Central memory CD8-positive, alpha-beta T cell (primary cell): ENCODE measurements around the gene BSN.

Experiments used
- ATAC-seq: fragments of 150-1000 bp; cut with Tn5 transposase; replicated peaks from 2 replicates; pipeline ENCODE4 v1.10.0; 2022; ENCODE audit warnings: mild to moderate bottlenecking, moderate FRiP score, moderate number of reproducible peaks; ENCODE audit not compliant: poor library complexity, severe bottlenecking; ENCODE audit errors: extremely low read depth
- DNase-seq, 2 donors: peaks; one replicate each; pipeline ENCODE4 v3.0.0; 2021; ENCODE audit warnings: low spot score in 2 of 2
- H3K27ac Mint-ChIP-seq: one replicate; pipeline ENCODE4 v1.8.0; 2022; ENCODE audit warnings: low read depth, mild to moderate bottlenecking, moderate library complexity, mixed read lengths
- H3K27me3 Mint-ChIP-seq: one replicate; pipeline ENCODE4 v1.8.0; 2022; ENCODE audit warnings: mixed read lengths
- H3K36me3 Mint-ChIP-seq: one replicate; pipeline ENCODE4 v1.8.0; 2022; ENCODE audit warnings: mild to moderate bottlenecking, moderate library complexity, mixed read lengths; ENCODE audit not compliant: insufficient read depth
- H3K4me1 Mint-ChIP-seq: one replicate; pipeline ENCODE4 v1.8.0; 2022; ENCODE audit warnings: mixed read lengths
- H3K4me3 Mint-ChIP-seq: one replicate; pipeline ENCODE4 v1.8.0; 2022; ENCODE audit warnings: mild to moderate bottlenecking, moderate library complexity, mixed read lengths
- H3K9me3 Mint-ChIP-seq: one replicate; pipeline ENCODE4 v1.8.0; 2022; ENCODE audit warnings: mixed read lengths

The BSN gene

DNA sequence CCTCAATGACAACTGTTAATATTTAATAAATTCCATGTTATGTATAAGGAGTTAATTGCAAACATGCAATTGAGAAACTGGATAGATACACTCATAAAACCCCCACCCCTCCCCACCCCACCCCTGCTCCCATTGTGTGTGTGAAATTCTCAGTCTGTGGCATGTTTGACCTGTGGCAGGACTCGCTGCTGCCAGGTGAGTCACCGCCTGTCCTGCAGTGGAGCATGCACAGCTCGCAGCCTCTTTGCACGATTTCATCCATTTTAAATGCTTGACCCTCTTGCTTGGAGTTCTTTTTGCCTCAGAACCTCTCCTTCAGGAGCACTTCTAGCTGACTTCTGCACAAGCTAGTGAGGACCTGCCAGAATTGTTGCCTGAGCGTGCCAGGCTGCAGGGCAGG, 114.6 kb downstream of the BSN start:
- Mint-ChIP-seq H3K36me3 (peaks cover 5% of the 10 kb centered on the region), H3K27ac (no peak overlapping the region), H3K27me3 (no peaks in the 10 kb centered on the region), H3K9me3 (no peaks in the 10 kb centered on the region), H3K4me3 (no peak overlapping the region), H3K4me1 (peaks cover 15% of the 10 kb centered on the region)
- DNase-seq (no peak), ATAC-seq (no peak)

DNA sequence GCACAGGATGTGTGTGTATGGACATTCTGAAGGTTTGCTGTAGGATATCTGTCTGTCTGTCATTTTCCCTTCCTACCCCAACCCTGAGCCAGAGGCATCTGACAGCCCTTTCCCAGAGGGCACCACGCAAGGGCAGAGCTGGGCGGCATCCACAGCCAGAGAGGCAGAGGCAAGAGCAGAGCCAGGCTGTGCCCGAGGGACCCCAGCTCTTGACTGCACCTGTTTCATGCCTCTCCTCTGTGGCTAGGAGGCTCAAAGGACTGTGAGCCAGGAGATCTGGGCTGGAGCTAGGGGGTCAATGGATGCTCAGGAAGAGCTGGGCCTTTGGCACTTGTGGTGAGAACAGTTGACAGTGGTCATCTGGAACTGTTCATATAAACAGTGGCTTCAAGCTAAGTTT, 115.1 kb downstream of the BSN start:
- Mint-ChIP-seq H3K27ac (no peak overlapping the region), H3K4me3 (no peak overlapping the region), H3K9me3 (no peaks in the 10 kb centered on the region), H3K36me3 (peaks cover 6% of the 10 kb centered on the region), H3K4me1 (peaks cover 19% of the 10 kb centered on the region), H3K27me3 (no peaks in the 10 kb centered on the region)
- ATAC-seq (no peak), DNase-seq (no peak)

DNA sequence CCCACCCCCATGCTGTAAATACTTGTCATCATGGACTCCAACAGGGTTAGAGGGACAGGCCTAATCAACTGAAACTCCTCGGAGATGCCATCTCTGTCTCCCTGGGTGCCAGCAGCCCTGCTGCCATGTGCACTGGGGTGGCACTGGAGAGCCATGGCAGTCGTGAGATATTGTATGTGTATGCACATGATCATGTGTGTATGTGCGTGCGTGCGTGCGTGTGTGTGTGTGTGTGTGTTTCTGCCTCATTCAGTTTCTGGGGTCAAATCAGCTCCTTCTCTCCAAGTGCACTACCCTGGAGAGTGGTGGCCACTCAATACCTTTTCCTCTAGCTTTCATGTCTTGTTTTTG, 116.6 kb downstream of the BSN start:
- peaks cover 5% of the 10 kb centered on the region for H3K36me3 Mint-ChIP-seq
- H3K9me3 Mint-ChIP-seq, result no peaks in the 10 kb centered on the region
- no peak for DNase-seq
- ATAC-seq, result no peak
- no peak overlapping the region for H3K27ac Mint-ChIP-seq
- no peaks in the 10 kb centered on the region for H3K27me3 Mint-ChIP-seq
- H3K4me1 Mint-ChIP-seq, result peaks cover 34% of the 10 kb centered on the region
- no peak overlapping the region for H3K4me3 Mint-ChIP-seq

DNA sequence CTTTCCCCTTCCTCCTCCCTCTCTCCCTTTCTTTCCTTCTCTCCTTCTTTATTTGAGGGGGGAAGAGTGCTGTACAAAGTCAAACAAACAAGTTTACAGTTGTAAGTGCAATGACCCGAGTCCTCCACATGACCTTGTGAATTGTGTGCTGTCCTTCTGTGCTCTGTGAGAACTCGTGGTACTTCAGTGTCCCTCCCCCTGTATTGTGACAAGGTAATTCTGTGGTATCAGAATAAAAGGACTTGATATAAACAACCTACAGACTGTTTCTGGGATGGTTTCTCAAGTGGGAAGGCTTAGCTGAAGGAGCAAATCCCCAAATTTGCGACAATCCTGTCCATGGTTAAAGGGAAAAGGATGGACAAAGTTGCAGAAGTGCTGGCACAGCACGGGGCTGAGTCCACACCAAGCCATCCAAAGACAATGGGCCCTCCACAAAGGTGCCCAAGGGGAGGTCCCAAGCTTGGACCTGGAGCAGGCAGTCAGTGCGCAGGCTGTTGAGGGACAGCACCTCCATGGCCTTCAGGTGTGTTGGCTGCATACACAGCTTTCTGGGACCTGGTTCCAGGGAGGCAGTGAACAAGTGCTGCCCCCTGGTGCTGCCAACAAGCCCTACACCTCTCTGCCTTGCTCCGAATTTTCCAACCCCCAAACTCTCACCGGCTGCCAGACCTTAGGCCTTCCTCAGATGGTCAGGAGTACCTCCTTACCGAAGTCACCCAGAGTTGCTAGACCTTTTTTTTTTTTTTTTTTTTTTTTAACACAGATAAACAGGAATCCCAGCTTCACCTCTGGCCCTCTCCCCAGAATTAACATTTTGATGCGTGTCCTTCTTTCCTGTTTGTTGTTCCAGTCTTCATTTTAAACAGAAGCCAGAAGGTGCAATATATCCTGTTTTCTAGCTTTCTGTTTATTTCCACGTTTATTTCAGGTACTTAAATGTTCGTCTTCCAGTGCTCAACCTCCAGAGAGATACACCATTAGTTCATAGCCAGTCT, 117.3 kb downstream of the BSN start:
- Mint-ChIP-seq H3K4me1 (peaks cover 40% of the 10 kb centered on the region), H3K36me3 (peaks cover 7% of the 10 kb centered on the region), H3K4me3 (peak overlapping the region; percentile 24), H3K9me3 (no peaks in the 10 kb centered on the region), H3K27me3 (no peaks in the 10 kb centered on the region), H3K27ac (no peak overlapping the region)
- no peak for ATAC-seq
- DNase-seq, result peak; percentile 51 to 58

DNA sequence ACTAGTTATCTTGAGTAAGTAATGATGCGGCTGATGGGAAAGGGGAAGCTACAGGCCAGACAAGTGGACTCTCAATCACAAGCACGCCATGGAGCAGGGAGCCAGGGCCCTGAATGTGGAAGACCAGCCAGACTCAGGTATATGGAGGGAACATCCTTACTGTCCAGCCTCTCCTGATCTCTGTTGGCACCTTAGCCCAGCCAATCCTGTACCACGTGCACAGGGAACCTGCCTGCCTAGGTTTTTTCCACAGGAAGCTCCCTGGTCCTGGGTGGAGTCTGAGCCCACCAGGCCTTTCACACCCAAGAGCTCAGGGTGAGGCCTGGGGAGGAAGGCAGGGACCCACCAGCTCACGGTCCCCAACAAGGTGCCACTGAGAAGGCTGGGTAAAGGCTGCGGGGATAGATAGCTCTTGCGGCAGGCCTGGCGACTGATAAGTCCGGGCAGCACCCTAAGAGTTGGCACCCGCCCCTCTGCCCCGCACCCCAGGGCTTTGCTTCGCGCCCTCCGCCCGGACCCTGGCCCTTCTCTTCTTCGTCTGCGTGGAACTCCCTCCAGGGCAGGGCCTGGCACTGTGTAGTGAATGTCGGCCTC, 118.9 kb downstream of the BSN start:
- Mint-ChIP-seq H3K4me3 (peak overlapping the region; percentile 89), H3K27ac (peak overlapping the region; percentile 91), H3K27me3 (no peaks in the 10 kb centered on the region), H3K36me3 (peaks cover 8% of the 10 kb centered on the region), H3K9me3 (no peaks in the 10 kb centered on the region), H3K4me1 (peaks cover 48% of the 10 kb centered on the region)
- ATAC-seq (peak; percentile 2), DNase-seq (no peak)

DNA sequence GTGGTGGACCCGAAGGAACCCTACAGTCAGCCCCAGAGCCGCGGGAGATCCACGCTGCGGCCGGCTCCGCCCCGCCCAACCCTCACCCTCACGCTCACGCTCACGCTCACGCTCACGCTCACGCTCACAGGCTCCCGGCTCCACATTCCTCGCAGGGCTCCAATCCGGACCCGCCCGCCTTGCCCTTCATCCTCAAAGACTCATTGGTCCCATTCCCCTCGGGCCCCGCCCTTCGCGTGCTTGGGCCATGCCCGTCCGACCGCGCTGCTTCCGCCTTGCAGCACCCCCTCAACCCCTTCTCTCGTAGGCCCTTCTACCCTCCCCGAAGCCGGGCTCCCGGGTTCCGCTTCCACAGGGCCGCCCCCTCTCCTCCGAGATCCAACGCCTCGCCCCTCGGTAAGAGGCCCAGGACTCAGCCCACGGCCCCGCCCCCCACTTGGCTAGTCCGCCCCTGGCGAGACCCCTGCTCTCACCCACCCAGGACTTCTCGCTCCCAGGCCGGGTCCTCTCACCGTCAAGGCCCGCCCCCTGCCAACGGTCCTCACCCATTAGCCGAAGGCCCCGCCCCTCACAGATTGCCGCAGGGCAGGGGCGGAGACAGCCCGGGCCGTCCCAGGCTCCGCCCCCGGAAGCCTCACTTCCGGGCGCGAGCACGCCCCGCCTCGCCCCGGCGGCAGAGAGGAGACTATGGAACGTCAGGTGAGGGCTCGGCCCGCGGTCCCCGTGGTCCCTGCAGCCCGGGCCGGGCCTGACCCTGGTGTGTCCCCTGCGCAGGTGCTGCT, 119.6 kb downstream of the BSN start, which contains the start of gene APEH:
Gene APEH (plus strand): TSS at position 637 of the 782 bp plus-strand sequence. CDS start 51 bp downstream, at position 688.
- peak within 1 kb of the TSS; percentile 91 for H3K27ac Mint-ChIP-seq
- H3K4me1 Mint-ChIP-seq, result peaks cover 50% of the 10 kb centered on the region
- peak; percentile 88 for ATAC-seq
- H3K27me3 Mint-ChIP-seq, result no peaks in the 10 kb centered on the region
- H3K4me3 Mint-ChIP-seq, result peak within 1 kb of the TSS; percentile 89
- peak; percentile 94 to 96 for DNase-seq
- no peaks in the 10 kb centered on the region for H3K9me3 Mint-ChIP-seq
- H3K36me3 Mint-ChIP-seq, result peaks cover 8% of the 10 kb centered on the region

DNA sequence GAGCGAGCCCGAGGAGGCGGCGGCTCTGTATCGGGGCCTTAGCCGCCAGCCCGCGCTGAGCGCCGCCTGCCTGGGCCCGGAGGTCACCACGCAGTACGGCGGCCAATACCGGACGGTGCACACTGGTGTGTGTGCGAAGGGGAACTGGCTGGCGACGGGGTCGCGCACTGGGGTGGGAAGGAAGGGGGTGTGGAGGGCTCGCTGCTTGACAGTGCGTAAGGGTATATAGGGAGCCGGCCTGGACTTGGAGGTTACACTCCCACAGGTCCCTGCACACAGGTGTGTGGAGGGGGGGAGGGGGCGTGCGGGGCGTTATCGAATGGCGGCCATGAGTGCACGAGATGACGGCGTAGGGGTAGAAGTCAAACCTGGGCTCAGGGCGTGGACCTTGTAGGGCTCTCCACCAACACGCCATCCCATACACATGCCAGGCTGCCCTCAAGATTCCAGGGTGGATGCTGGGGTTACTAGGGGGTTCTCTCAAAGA, 120.3 kb downstream of the BSN start:
- Mint-ChIP-seq H3K27me3 (no peaks in the 10 kb centered on the region), H3K4me3 (peak overlapping the region; percentile 89), H3K27ac (peak overlapping the region; percentile 91), H3K4me1 (peaks cover 50% of the 10 kb centered on the region), H3K9me3 (no peaks in the 10 kb centered on the region), H3K36me3 (peaks cover 8% of the 10 kb centered on the region)
- ATAC-seq (peak; percentile 2), DNase-seq (no peak)

DNA sequence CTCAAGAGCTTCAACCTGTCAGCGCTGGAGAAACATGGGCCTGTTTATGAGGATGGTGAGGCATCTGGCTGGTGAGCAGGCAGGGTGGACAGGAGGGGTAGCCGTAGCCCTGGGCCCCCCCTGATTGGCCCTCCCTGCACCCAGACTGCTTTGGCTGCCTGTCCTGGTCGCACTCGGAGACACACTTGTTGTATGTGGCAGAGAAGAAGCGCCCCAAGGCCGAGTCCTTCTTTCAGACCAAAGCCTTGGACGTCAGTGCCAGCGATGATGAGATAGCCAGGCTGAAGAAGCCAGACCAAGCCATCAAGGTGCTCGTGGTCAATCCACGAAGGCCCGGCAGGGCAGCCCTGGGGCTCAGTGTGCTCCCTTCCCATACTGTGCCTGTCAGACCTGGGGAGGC, 121.6 kb downstream of the BSN start:
- ATAC-seq, result no peak
- DNase-seq, result no peak
- Mint-ChIP-seq H3K27ac (no peak overlapping the region), H3K4me3 (no peak overlapping the region), H3K9me3 (no peaks in the 10 kb centered on the region), H3K4me1 (peaks cover 50% of the 10 kb centered on the region), H3K27me3 (no peaks in the 10 kb centered on the region), H3K36me3 (peaks cover 13% of the 10 kb centered on the region)

DNA sequence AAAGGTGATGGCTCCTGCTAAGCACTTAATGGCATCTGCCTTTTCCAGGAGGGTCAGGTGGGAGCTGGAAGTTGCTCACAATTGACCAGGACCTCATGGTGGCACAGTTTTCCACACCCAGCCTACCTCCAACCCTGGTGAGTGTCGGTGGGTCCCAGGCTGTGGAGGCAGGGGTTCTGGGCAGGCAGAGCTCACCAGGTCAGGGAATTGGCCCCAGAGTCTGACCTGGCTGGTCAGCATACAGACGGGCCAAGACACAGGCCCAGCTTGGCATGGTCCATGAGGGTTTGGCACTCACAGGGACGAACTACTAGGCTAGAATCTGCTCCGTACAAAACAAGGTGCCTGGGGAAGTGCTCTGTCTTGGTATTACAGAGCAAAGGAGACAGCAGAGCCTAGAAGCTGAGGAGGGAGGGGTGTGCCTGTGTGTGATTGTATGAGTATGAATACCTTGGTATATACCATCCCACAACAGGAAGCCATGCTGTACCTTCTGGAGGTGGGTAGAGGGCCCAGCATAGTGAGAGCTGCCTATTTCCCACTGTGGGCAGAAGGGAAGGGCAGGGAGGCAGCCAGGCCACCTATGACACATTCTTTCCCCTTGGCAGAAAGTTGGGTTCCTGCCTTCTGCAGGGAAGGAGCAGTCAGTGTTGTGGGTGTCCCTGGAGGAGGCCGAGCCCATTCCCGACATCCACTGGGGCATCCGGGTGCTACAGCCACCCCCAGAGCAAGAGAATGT, 126.4 kb downstream of the BSN start:
- ATAC-seq (no peak), DNase-seq (no peak)
- Mint-ChIP-seq H3K27me3 (no peaks in the 10 kb centered on the region), H3K27ac (no peak overlapping the region), H3K36me3 (peaks cover 12% of the 10 kb centered on the region), H3K9me3 (no peaks in the 10 kb centered on the region), H3K4me1 (peaks cover 18% of the 10 kb centered on the region), H3K4me3 (no peak overlapping the region)

DNA sequence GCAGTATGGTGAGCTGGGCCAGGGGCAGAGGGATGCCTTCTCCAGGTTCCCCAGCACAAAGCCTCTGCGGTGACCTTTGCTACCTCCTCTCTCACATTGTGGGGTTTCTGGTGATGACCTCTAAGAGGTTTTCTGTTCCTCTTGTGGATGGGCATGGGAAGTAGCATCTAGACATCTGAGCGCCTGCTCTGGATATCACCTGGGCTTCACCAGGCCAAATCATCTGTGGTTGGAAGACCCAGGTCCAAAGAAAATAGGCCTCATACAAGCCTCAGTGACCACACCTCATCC, 126.9 kb downstream of the BSN start:
- no peak for ATAC-seq
- peaks cover 13% of the 10 kb centered on the region for H3K4me1 Mint-ChIP-seq
- no peaks in the 10 kb centered on the region for H3K27me3 Mint-ChIP-seq
- H3K27ac Mint-ChIP-seq, result no peak overlapping the region
- H3K36me3 Mint-ChIP-seq, result peaks cover 9% of the 10 kb centered on the region
- H3K9me3 Mint-ChIP-seq, result no peaks in the 10 kb centered on the region
- no peak for DNase-seq
- H3K4me3 Mint-ChIP-seq, result no peak overlapping the region

DNA sequence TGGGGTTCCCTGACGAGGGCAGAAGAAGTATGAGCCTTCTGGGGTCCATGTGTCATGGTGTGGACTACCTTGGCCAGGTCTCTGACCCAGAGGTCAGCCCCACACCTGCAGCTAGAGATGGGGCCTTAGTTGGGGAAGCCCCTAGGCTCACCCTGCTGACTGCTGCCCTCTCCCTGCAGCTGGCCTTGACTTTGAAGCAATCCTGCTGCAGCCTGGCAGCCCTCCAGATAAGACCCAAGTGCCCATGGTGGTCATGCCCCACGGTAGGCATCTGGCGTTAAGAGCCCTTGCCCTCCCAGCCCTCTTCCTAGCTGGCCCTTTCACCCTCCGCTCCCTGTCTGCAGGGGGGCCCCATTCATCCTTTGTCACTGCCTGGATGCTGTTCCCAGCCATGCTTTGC, 127.3 kb downstream of the BSN start:
- no peak for ATAC-seq
- no peak overlapping the region for H3K4me3 Mint-ChIP-seq
- no peak for DNase-seq
- peaks cover 8% of the 10 kb centered on the region for H3K36me3 Mint-ChIP-seq
- peaks cover 10% of the 10 kb centered on the region for H3K4me1 Mint-ChIP-seq
- H3K27ac Mint-ChIP-seq, result no peak overlapping the region
- H3K27me3 Mint-ChIP-seq, result no peaks in the 10 kb centered on the region
- no peaks in the 10 kb centered on the region for H3K9me3 Mint-ChIP-seq

DNA sequence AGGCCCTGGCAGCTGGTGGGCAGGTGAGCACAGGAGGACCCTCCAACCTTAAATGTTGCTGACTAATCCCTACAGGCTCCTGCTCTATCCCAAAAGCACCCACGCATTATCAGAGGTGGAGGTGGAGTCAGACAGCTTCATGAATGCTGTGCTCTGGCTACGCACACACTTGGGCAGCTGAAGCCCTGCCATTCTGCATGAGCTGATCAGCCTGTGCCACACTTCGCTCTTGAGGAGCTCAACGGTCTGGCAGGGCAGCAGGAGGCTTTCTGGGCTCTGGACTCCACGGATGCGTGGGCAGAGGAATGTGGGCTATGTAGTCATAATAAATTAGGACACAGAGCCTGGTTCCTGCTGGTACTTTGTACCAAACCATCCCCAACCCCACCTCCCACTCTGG, 128.9 kb downstream of the BSN start:
- Mint-ChIP-seq H3K9me3 (no peaks in the 10 kb centered on the region), H3K36me3 (peaks cover 6% of the 10 kb centered on the region), H3K4me1 (peaks cover 2% of the 10 kb centered on the region)

More for the DNA sequence above, 128.9 kb downstream of the BSN start:
- Mint-ChIP-seq H3K27ac (no peak overlapping the region), H3K4me3 (no peak overlapping the region), H3K27me3 (no peaks in the 10 kb centered on the region)
- no peak for DNase-seq
- no peak for ATAC-seq
